Urinary bladder (tissue), 4 donors: ENCODE measurements around the gene KRT84. TPM values are rescaled to one million over a fixed set of nuclear protein-coding genes. Genes with fewer than 3 reads are reported as not detected.
"Not testable (repeated sequence)": the region's sequence is repeated elsewhere in the genome, so short reads cannot be mapped to it uniquely, and the experiment has no call there.

Experiments
- DNase-seq: peaks from one replicate; pipeline ENCODE4 v3.0.0-alpha.2; 2015; ENCODE audit errors: extremely low spot score
- H3K27ac ChIP-seq: one replicate; pipeline ENCODE4 v1.5.1; 2013; ENCODE audit warnings: low read depth, mild to moderate bottlenecking, moderate library complexity
- H3K36me3 ChIP-seq: one replicate; pipeline ENCODE4 v1.6.1; 2013; ENCODE audit warnings: mild to moderate bottlenecking, moderate library complexity; ENCODE audit not compliant: insufficient read depth
- H3K4me1 ChIP-seq: one replicate; pipeline ENCODE4 v1.6.1; 2013; ENCODE audit warnings: mild to moderate bottlenecking, moderate library complexity; ENCODE audit not compliant: insufficient read depth
- H3K4me3 ChIP-seq: one replicate; pipeline ENCODE4 v1.5.1; 2013; ENCODE audit warnings: low read depth, low read length
- WGBS: extraction: QIAGEN DNeasy Blood & Tissue Kit; methylation state at CpG from one replicate; pipeline ENCODE4 v1.1.7; 2013; 5-methylcytosine and 5-hydroxymethylcytosine counted together
- polyA plus RNA-seq: library from polyadenylated mRNA; stranded (reverse); fragments of 200-250 nt; gene quantifications from one replicate; pipeline ENCODE4 v1.2.3, GENCODE V29; 2013
- total RNA-seq: library from RNA; depleted of rRNA; stranded (reverse); fragments of >200 nt; gene quantifications from one replicate; pipeline ENCODE4 v1.2.3, GENCODE V29; 2014
- donor health status: healthy with polysubstance abuse.
- donor health status: healthy.

The KRT84 gene
- total and polyA plus RNA-seq, 2 donors = not detected

DNA sequence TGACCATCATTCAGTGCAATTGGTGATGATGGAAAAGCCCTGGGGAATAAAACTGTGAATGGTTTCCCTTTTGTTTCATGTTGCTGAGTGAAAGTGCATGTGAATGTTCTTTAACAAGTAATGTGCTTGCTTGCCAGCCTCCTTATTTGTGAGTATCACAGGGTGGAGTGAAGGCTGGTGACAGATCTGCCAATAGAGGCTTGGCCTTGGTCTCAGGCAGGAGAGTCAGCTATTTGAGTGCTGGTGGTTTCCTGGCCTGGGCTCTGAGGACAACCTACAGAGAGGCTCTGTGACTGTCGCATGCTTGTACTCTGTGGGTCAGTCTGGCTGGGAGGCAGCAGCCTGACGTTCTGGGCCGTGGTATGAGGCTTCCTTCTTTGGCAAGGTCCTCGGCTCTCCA, 38.9 kb downstream of the KRT84 start:
- Histone ChIP-seq H3K27ac (no peak overlapping the region), H3K36me3 (no peaks in the 10 kb centered on the region), H3K4me3 (no peak overlapping the region), H3K4me1 (no peaks in the 10 kb centered on the region)
- 65% methylated on average over 4 of the region's 4 CpGs for WGBS
- DNase-seq = no peak

DNA sequence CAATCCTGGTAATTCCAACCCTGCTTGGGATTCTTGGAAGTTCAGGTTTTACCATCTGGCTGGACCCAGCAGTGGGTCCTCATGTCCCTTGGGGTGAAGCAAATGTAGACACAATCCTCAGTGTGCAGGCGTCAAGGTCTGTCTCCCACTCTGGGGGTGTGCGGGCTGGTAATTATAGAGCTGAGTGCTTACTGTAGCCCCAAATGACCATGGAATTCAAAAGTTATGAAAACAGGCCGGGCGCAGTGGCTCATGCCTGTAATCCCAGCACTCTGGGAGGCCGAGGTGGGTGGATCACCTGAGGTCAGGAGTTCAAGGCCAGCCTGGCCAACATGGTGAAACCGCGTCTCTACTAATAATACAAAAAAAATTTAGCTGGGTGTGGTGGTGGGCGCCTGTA, 40.4 kb downstream of the KRT84 start:
- H3K36me3 ChIP-seq, H3K27ac ChIP-seq, H3K4me1 ChIP-seq, DNase-seq, H3K4me3 ChIP-seq: not testable (repeated sequence)
- 89% methylated on average over 8 of the region's 8 CpGs for WGBS

DNA sequence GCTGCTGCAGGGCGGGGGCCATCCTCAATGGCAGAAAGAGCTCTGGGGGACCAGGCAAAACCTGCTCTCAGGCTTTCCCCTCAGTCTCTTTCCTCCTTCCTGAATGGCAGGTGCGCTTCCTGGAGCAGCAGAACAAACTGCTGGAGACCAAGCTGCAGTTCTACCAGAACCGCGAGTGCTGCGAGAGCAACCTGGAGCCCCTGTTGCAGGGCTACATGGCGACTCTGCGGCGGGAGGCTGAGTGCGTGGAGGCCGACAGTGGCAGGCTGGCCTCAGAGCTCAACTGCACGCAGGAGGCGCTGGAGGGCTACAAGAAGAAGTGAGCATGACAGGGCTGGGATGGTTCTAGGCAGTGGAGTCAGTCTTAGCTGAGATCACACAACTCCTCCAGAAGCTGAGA, 41.3 kb downstream of the KRT84 start:
- H3K4me3 ChIP-seq = no peak overlapping the region
- no peak overlapping the region for H3K27ac ChIP-seq
- 95% methylated on average over 12 of the region's 12 CpGs for WGBS
- no peaks in the 10 kb centered on the region for H3K36me3 ChIP-seq
- DNase-seq = no peak
- H3K4me1 ChIP-seq = no peaks in the 10 kb centered on the region

DNA sequence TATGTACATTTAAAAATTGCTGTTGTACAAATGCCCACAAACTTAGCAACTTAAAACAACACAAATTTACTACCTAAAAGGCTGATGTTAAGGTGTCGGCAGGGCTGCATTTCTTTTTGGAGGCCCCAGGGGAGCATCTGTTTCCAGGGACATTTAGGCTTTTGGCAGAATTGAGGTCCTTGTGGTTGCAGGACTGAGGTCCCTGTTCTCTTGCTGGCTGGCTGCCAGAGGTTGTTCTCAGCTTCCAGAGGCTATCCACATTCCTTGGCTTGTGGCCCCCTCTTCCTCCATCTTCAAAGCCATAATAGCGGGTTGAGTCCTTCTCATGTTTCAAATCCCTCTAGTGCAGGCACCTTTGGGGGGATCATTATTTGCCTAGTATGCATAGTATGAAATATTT, 41.9 kb downstream of the KRT84 start:
- 73% methylated on average over 2 of the region's 2 CpGs for WGBS
- no peak overlapping the region for H3K27ac ChIP-seq
- DNase-seq = no peak
- no peaks in the 10 kb centered on the region for H3K4me1 ChIP-seq
- H3K4me3 ChIP-seq = no peak overlapping the region
- no peaks in the 10 kb centered on the region for H3K36me3 ChIP-seq

DNA sequence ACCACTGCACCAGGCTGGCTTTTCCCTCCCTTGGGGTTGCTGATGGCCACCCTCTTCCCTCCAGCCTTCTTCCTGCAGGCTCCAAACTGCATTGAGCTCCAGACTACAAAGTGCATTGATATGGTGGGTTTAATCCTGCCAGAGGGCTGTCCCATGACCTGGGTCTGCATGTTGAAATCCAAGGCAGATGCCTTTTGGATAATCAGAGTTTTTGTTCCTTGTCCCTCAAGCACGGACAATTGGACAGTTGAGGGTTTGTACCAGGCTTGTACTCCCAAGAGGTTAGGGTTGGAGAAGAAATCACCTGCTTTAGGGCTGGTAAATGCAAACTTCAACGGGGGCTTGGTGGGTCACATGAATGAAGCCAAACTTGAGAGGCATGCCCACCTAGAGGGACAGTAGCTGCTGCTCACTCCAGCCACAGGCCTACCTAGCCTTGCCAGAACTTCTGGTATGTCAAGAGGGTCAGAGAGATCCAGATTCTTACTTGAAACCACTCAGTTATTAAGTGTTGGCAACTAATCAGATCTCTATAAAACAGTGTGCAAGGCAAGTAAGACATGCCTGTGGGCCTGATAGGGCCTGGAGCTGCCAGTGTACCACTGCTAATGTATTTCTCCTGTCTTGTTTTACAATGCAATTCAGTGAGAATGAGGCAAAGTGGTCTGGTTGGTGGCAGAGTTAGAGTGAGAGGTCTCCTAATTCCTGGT, 42.5 kb downstream of the KRT84 start:
- H3K4me3 ChIP-seq = no peak overlapping the region
- DNase-seq = no peak
- H3K27ac ChIP-seq = no peak overlapping the region
- no peaks in the 10 kb centered on the region for H3K4me1 ChIP-seq
- no peaks in the 10 kb centered on the region for H3K36me3 ChIP-seq
- 92% methylated on average over 2 of the region's 2 CpGs for WGBS

DNA sequence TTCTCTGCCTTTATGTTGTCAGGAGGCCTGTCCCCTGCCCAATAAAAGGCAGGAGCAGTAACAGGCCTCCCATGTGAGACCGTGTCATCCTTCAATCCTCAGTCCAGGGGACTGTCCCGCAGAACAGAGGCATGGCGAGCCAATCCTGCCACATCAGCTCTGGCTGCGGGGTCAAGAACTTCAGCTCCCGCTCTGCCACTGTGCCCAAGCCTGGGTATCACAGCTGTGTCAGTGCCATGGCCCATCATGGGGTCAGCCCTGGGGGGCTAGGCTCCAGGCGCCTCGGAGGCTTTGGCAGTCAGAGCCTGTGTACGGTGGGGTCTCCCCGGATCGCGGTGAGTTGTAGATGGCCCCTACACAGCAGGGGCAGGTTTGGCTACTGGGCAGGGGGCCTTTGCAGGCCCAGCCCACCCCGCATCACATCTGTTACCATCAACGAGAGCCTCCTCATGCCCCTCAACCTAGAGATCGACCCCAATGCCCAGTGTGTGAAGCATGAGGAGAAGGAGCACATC, 44.3 kb downstream of the KRT84 start:
- 89% methylated on average over 14 of the region's 14 CpGs for WGBS
- no peak for DNase-seq
- no peaks in the 10 kb centered on the region for H3K4me1 ChIP-seq
- no peaks in the 10 kb centered on the region for H3K36me3 ChIP-seq
- H3K27ac ChIP-seq = no peak overlapping the region
- H3K4me3 ChIP-seq = no peak overlapping the region

DNA sequence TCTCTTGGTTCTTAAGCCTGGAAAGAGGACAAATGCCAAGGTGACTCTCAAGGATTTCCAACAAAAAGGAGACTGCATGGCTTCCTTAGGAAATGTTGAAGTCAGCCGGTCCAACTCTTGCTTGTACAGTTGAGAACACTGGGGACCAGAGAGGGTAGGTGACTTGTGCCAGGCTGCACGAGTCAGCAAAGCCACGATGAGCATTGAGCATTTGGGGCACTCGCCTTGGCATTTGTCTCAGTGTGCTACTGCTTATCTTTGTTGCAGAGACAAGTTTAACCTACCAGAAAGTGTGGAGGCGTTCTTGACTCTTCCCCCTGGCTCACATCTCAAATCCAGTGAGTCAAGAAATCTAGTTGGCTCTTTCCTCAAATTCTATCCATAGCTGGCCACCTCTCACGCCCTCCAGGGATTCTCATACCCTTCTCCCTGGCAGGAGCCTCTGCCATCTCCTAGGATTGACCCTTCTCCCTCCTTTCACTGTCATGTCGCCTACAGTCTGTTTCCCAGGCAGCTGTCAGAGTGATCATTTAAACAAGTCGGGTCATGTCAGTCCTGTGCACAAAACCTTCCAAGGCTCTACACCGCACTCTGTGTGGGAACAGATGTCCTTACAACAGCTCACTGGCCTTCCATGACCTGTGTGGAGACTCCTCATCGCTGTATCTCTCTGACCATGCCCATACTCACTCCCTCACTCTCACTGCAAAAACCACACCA, 47.1 kb downstream of the KRT84 start:
- H3K36me3 ChIP-seq = no peaks in the 10 kb centered on the region
- H3K4me1 ChIP-seq = no peaks in the 10 kb centered on the region
- no peak overlapping the region for H3K4me3 ChIP-seq
- DNase-seq = no peak
- WGBS = 78% methylated on average over 10 of the region's 10 CpGs
- no peak overlapping the region for H3K27ac ChIP-seq

DNA sequence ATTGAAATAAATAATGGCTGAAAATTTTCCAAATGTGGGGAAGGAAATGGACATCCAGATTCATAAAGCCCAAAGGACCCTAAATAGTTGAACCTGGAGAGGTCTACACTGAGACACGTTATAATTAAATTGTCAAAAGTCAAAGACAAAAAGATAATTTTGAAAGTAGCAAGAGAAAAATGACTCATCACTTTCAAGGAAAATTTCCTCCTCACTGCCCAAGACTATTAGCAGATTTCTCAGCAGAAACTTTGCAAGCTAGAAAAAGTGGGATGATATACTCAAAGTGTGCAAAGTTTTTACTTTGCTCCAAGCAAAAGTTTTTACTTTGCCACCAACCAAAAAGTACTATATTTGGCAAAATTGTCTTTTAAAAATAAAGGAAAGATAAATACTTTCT, 48.4 kb downstream of the KRT84 start:
- H3K4me3 ChIP-seq = no peak overlapping the region
- WGBS = 63% methylated on average over 1 of the region's 1 CpG
- H3K4me1 ChIP-seq = no peaks in the 10 kb centered on the region
- no peaks in the 10 kb centered on the region for H3K36me3 ChIP-seq
- no peak for DNase-seq
- H3K27ac ChIP-seq = no peak overlapping the region

DNA sequence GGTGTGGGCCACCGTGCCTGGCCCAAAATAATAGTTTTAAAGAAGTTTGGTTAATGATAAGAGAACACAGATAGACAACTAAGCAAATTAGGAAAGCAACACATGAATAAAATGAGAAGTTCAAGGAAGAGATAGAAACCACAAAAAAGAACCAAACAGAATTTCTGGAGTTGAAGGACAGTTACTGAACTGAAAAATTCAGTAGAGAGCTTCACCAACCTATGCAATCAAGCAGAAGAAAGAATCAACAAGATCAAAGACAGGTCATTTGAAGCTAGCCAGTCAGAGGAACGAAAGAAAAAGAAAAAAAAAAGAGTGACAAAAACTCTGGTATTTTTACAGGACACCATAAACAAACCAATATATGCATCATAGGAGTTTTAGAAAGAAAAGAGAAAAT, 48.8 kb downstream of the KRT84 start:
- no peak overlapping the region for H3K4me3 ChIP-seq
- WGBS = 80% methylated on average over 2 of the region's 2 CpGs
- no peaks in the 10 kb centered on the region for H3K4me1 ChIP-seq
- no peak for DNase-seq
- no peak overlapping the region for H3K27ac ChIP-seq
- no peaks in the 10 kb centered on the region for H3K36me3 ChIP-seq

DNA sequence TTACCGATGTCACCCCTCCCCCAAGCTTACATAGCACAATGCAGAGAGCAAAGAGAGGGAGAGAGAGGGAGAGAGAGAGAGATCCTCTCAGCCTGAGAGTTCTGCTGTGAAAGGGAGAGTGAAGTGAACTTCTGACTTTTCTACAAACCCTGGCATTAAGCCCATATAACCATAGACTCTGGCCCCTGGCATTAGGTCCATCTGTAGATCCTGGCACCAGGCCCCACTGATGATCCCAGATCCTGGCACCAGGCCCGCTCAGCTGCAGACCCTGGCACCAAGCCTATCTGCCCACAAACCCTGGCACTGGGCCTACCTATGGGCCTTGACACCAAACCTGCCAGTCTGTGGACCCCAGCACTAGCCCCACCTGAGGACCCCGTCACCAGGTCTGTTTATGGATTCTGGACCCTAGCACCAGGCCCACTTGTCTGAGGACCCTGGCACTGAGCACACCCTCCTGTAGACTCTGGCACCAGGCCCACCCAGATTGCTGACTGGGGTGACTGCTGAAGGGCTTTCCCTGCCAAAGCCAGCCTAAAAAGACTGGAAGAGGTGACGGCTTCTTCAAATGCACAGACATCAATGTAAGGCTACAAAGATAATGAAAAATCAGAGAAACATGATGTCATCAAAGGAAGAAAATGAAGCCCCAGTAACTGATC, 49.7 kb downstream of the KRT84 start:
- Histone ChIP-seq H3K27ac (no peak overlapping the region), H3K4me1 (no peaks in the 10 kb centered on the region), H3K4me3 (no peak overlapping the region), H3K36me3 (no peaks in the 10 kb centered on the region)
- DNase-seq = no peak
- 79% methylated on average over 4 of the region's 4 CpGs for WGBS

DNA sequence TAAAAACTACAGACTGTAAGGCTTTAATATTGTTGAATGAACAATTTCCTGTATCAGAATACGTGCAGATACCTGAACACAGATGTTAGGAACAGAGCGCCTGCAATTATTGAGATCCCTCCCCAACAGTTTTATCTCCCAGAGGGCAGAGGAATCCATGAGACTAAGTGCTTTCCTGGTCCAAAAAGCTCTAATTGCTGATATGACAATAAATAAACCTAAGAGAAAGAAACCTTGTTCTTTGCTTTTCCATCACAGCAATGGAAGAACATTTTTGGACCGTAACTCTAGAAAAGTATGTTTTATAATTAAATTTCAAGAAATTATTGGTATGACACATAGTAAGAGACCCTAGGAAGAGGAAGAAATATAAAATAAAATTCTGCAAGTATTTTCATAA, 51.3 kb downstream of the KRT84 start:
- Histone ChIP-seq H3K36me3 (no peaks in the 10 kb centered on the region), H3K27ac (no peak overlapping the region), H3K4me3 (no peak overlapping the region), H3K4me1 (no peaks in the 10 kb centered on the region)
- no peak for DNase-seq
- WGBS = 79% methylated on average over 3 of the region's 3 CpGs

DNA sequence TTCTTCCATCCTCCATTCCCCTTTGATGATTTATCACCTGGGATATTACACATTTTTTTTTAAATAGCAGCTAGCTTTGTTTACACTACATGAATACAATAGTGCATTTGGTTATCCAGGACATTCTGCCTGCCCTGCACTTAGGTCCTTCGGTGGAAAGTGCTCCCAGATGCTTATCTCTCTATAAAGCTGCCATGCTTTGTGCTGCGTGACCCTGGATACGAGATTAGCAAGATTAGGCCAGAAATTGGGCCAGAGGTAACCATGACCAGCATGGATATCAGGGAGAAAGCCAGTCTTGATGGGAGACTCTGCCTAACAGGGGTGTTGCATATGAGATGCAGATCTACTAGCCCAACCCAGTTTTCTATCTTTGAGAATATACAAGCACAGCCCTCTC, 52.1 kb downstream of the KRT84 start:
- Histone ChIP-seq H3K4me1 (no peaks in the 10 kb centered on the region), H3K36me3 (no peaks in the 10 kb centered on the region), H3K27ac (no peak overlapping the region), H3K4me3 (no peak overlapping the region)
- 29% methylated on average over 3 of the region's 3 CpGs for WGBS
- DNase-seq = no peak

DNA sequence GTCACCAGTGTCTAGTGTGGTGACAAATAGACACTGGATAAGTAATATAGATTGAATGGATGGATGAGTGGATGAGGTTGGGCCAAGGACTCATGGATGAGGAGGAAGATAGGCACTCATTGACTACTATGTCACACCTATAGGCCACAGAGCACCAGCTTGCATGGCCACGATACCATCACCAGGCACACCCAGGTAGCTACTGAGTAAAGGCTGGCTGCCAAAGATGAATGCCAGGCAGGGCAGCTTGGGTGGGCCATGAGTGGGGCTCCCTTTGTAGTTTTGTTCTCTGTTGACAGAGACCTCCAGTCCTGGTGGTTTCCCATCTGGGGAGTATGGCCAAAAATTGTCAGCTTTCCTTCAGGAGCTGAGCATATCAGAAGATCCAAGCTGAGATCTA, 53.1 kb downstream of the KRT84 start:
- Histone ChIP-seq H3K4me1 (no peaks in the 10 kb centered on the region), H3K36me3 (no peaks in the 10 kb centered on the region), H3K4me3 (no peak overlapping the region), H3K27ac (no peak overlapping the region)
- DNase-seq = no peak
- 96% methylated on average over 1 of the region's 1 CpG for WGBS

DNA sequence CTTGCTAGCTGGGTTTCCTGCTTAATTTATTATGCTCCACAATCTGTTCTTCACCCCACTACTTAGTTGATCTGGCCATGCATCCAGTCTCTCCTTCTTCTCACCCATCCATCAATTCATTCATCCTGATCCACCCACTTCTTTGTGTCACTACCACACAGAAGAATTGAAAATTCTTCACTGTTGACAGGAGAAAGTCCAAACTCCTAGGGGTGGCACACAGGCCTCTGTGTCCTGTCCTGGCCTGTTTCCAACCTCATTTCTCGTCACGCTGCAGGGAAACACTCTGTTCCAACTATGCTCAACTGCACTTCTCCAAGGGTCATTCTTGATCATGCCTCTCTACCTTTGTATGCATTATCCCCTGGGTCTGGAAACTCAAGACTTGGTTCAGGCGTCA, 53.6 kb downstream of the KRT84 start:
- Histone ChIP-seq H3K4me1 (no peaks in the 10 kb centered on the region), H3K27ac (no peak overlapping the region), H3K4me3 (no peak overlapping the region), H3K36me3 (no peaks in the 10 kb centered on the region)
- WGBS = 87% methylated on average over 3 of the region's 3 CpGs
- no peak for DNase-seq
